Vagina (tissue), 2 donors: Measurements from ENCODE around the gene CCDC12. TPM values are rescaled to one million over a fixed set of nuclear protein-coding genes. Genes with fewer than 3 reads are reported as not detected.

Source experiments
- DNase-seq, 2 donors: peaks; one replicate each; pipeline ENCODE4 v3.0.0-alpha.2; 2017; ENCODE audit errors: extremely low spot score in 2 of 2
- H3K27ac ChIP-seq: fragments of 200-600 bp; sonication (generic); one replicate; pipeline ENCODE4 v1.5.1; 2019
- H3K27me3 ChIP-seq: fragments of 200-600 bp; sonication (generic); one replicate; pipeline ENCODE4 v1.5.1; 2019
- H3K36me3 ChIP-seq, 2 donors: fragments of 200-600 bp; sonication (generic); one replicate each; pipeline ENCODE4 v1.5.1; 2017 to 2019
- H3K4me1 ChIP-seq: fragments of 200-600 bp; sonication (generic); one replicate; pipeline ENCODE4 v1.5.1; 2019
- H3K4me3 ChIP-seq, 2 donors: fragments of 200-600 bp; sonication (generic); 1 replicate in 1 of 2; 2 replicates in 1 of 2; pipeline ENCODE4 v1.5.1; 2016 to 2019
- H3K9me3 ChIP-seq: fragments of 200-600 bp; sonication (generic); one replicate; pipeline ENCODE4 v1.5.1; 2019
- CTCF ChIP-seq, 3 experiments: fragments of 450-650 bp in 2 of 3; fragments of 200-600 bp in 1 of 3; sonication (generic) in 1 of 3; IDR thresholded peaks; one replicate each; pipeline ENCODE4 v1.5.1; 2017 to 2019; ENCODE audit warnings: antibody characterized with exemption in 3 of 3, mild to moderate bottlenecking in 2 of 3, moderate library complexity in 2 of 3
- POLR2A ChIP-seq, 2 donors: fragments of 450-650 bp; IDR thresholded peaks; one replicate each; pipeline ENCODE4 v1.6.1; 2017; ENCODE audit warnings: antibody characterized with exemption in 2 of 2, mild to moderate bottlenecking in 2 of 2, moderate library complexity in 2 of 2
- POLR2AphosphoS5 ChIP-seq, 2 donors: sonication (generic); formaldehyde crosslinking; IDR thresholded peaks; one replicate each; pipeline ENCODE4 v1.9.0; 2017; ENCODE audit warnings: antibody characterized with exemption in 2 of 2, mild to moderate bottlenecking in 2 of 2, low read depth in 1 of 2; ENCODE audit not compliant: insufficient read depth in 1 of 2
- intact Hi-C: fragments of 100-400 bp; cut with DNase I; formaldehyde crosslinking; loops from one replicate; pipeline ENCODE4 v1.15.1; 2023
- total RNA-seq: library from RNA; depleted of rRNA; stranded (reverse); fragments of >200 nt; gene quantifications from one replicate; pipeline ENCODE4 v1.2.3, GENCODE V29; 2016

CCDC12 gene
- total RNA-seq, 1 donor from 2014 or later, result 55.5 TPM

GRCh38 chr3:46930166-46930944 is 46.2 kb downstream of the CCDC12 start:
- Histone ChIP-seq H3K27ac (peak overlapping the region; percentile 77), H3K4me3 (no peak overlapping the region), H3K36me3 (peaks cover 0 to 4% of the 10 kb centered on the region in 2 donors), H3K9me3 (no peaks in the 10 kb centered on the region), H3K27me3 (no peaks in the 10 kb centered on the region), H3K4me1 (peaks cover 99% of the 10 kb centered on the region)
- no peak for DNase-seq
- no peak for TF ChIP-seq POLR2A (IDR thresholded peaks at IDR 0.05)
- no peak for TF ChIP-seq CTCF (IDR thresholded peaks at IDR 0.05)
- no peak for TF ChIP-seq POLR2AphosphoS5 (IDR thresholded peaks at IDR 0.05; ENCODE audit: insufficient read depth in 1 of 2, low read depth in 1 of 2)
- intact Hi-C loops, result no loop called here

- Histone ChIP-seq H3K27ac (peak overlapping the region; percentile 77), H3K27me3 (no peaks in the 10 kb centered on the region), H3K4me1 (peaks cover 99% of the 10 kb centered on the region), H3K9me3 (no peaks in the 10 kb centered on the region), H3K4me3 (no peak overlapping the region), H3K36me3 (peaks cover 0 to 14% of the 10 kb centered on the region in 2 donors)
- TF ChIP-seq POLR2AphosphoS5 (IDR thresholded peaks at IDR 0.05; ENCODE audit: insufficient read depth in 1 of 2, low read depth in 1 of 2) (no peak), CTCF (IDR thresholded peaks at IDR 0.05) (no peak), POLR2A (IDR thresholded peaks at IDR 0.05) (no peak)
- no peak for DNase-seq
- intact Hi-C loops, result loop anchor here (10.0 kb wide), 2 partner anchors 75 to 395 kb away; no protein-coding TSS in a partner anchor
These were observed 47.2 kb downstream of the CCDC12 start for GRCh38 chr3:46929324-46929723.

- intact Hi-C loops, result loop anchor here (10.0 kb wide), 2 partner anchors 77 to 397 kb away; no protein-coding TSS in a partner anchor
These were observed 48.3 kb downstream of the CCDC12 start for GRCh38 chr3:46928282-46928681.

GRCh38 chr3:46927718-46928073 is 48.8 kb downstream of the CCDC12 start:
- peaks cover 0 to 30% of the 10 kb centered on the region in 2 donors for H3K36me3 ChIP-seq

More at GRCh38 chr3:46928282-46928681, 48.3 kb downstream of the CCDC12 start:
- H3K27ac ChIP-seq, result peak overlapping the region; percentile 44
- TF ChIP-seq POLR2A (IDR thresholded peaks at IDR 0.05) (no peak), CTCF (IDR thresholded peaks at IDR 0.05) (no peak), POLR2AphosphoS5 (IDR thresholded peaks at IDR 0.05; ENCODE audit: insufficient read depth in 1 of 2, low read depth in 1 of 2) (no peak)
- DNase-seq, result no peak
- H3K4me1 ChIP-seq, result peaks cover 99% of the 10 kb centered on the region
- H3K4me3 ChIP-seq, result no peak overlapping the region
- H3K36me3 ChIP-seq, result peaks cover 0 to 24% of the 10 kb centered on the region in 2 donors
- H3K27me3 ChIP-seq, result no peaks in the 10 kb centered on the region
- no peaks in the 10 kb centered on the region for H3K9me3 ChIP-seq

More at GRCh38 chr3:46927718-46928073, 48.8 kb downstream of the CCDC12 start:
- Histone ChIP-seq H3K9me3 (no peaks in the 10 kb centered on the region), H3K4me3 (no peak overlapping the region), H3K27me3 (no peaks in the 10 kb centered on the region), H3K4me1 (peaks cover 93% of the 10 kb centered on the region), H3K27ac (peak overlapping the region; percentile 76)
- intact Hi-C loops, result loop anchor here (10.0 kb wide), 2 partner anchors 77 to 397 kb away; no protein-coding TSS in a partner anchor
- TF ChIP-seq POLR2AphosphoS5 (IDR thresholded peaks at IDR 0.05; ENCODE audit: insufficient read depth in 1 of 2, low read depth in 1 of 2), result no peak
- TF ChIP-seq CTCF (IDR thresholded peaks at IDR 0.05), result no peak
- no peak for TF ChIP-seq POLR2A (IDR thresholded peaks at IDR 0.05)
- no peak for DNase-seq
